Activated B cell treated with CpG ODN at 0.5 μM for 24 hours (primary cell): ENCODE results near the gene SEC61A2. TPM values are rescaled to one million over a fixed set of nuclear protein-coding genes. Genes with fewer than 3 reads are reported as not detected.

ENCODE experiments used
- ATAC-seq: fragments of 200-7000 bp; cut with Tn5 transposase; one replicate; pipeline ENCODE4 v1.10.0; 2021; ENCODE audit warnings: low read depth, mild to moderate bottlenecking, moderate library complexity
- CTCF ChIA-PET: fragments of 350-600 bp; sonication (Branson Sonifier 250); formaldehyde crosslinking; loops from one replicate; lab custom pipeline; 2021; ENCODE audit warnings: antibody characterized with exemption; lab: Charles Lee
- POLR2A ChIA-PET: fragments of 350-600 bp; sonication (Branson Sonifier 250); formaldehyde crosslinking; loops from one replicate; lab custom pipeline; 2021; ENCODE audit warnings: antibody characterized with exemption; lab: Charles Lee
- DNase-seq: peaks from one replicate; pipeline ENCODE4 v3.0.0; 2022
- H3K27ac Mint-ChIP-seq: one replicate; pipeline ENCODE4 v1.8.0; 2020; ENCODE audit warnings: mixed read lengths
- H3K27me3 Mint-ChIP-seq: one replicate; pipeline ENCODE4 v1.8.0; 2021; ENCODE audit warnings: mixed read lengths
- H3K36me3 Mint-ChIP-seq: one replicate; pipeline ENCODE4 v1.8.0; 2021; ENCODE audit warnings: low read depth, mixed read lengths
- H3K4me1 Mint-ChIP-seq: one replicate; pipeline ENCODE4 v1.8.0; 2021; ENCODE audit warnings: mixed read lengths
- H3K4me3 Mint-ChIP-seq: one replicate; pipeline ENCODE4 v1.8.0; 2020; ENCODE audit warnings: mild to moderate bottlenecking, mixed read lengths
- H3K9me3 Mint-ChIP-seq: one replicate; pipeline ENCODE4 v1.8.0; 2020; ENCODE audit warnings: mixed read lengths
- CTCF ChIP-seq: fragments of 200-600 bp; IDR thresholded peaks from one replicate; pipeline ENCODE4 v1.8.0; 2022; ENCODE audit warnings: antibody characterized with exemption, mild to moderate bottlenecking
- intact Hi-C: fragments of 100-400 bp; cut with micrococcal nuclease; formaldehyde crosslinking; loops from one replicate; pipeline ENCODE4 v1.15.1; 2024
- total RNA-seq: library from RNA; stranded (reverse); gene quantifications from 2 replicates; pipeline ENCODE4 v1.2.3, GENCODE V29; 2022

The SEC61A2 gene
- total RNA-seq, 1 donor from 2014 or later = 20.8 TPM

GRCh38 chr10:12214763-12215218 lies 85.3 kb downstream of the SEC61A2 start:
- peak; percentile 66 for TF ChIP-seq CTCF
- intact Hi-C loops = loop anchor here (1.0 to 5.0 kb wide), 4 partner anchors 19 to 883 kb away; partner anchors contain the start of gene NUDT5
- ATAC-seq = peak; percentile 42
- H3K4me1 Mint-ChIP-seq = peaks cover 19% of the 10 kb centered on the region
- H3K36me3 Mint-ChIP-seq = peaks cover 67% of the 10 kb centered on the region
- H3K27ac Mint-ChIP-seq = peak overlapping the region; percentile 88
- no peak for DNase-seq
- no peaks in the 10 kb centered on the region for H3K9me3 Mint-ChIP-seq
- POLR2A ChIA-PET = interaction anchor here (0.5 to 1.5 kb wide), 3 partner anchors 19 to 47 kb away, joined by 3 to 14 read pairs (median 3); partner anchors contain the start of genes CDC123 and NUDT5
- CTCF ChIA-PET = interaction anchor here (0.7 to 7.2 kb wide), 26 partner anchors 9 to 860 kb away, joined by 3 to 72 read pairs (median 4); partner anchors contain the start of genes CDC123 and NUDT5
- H3K27me3 Mint-ChIP-seq = no peaks in the 10 kb centered on the region
- peak overlapping the region; percentile 78 for H3K4me3 Mint-ChIP-seq

Other genes starting within 250 kb of the SEC61A2 start
- 57.9 and 58.0 TPM in 2 replicates for gene UPF2, start 86.9 kb upstream of the SEC61A2 start, total RNA-seq
- gene DHTKD1, start 60.7 kb upstream of the SEC61A2 start, total RNA-seq = 58.2 and 60.7 TPM in 2 replicates
- 53.2 and 57.3 TPM in 2 replicates for gene NUDT5, start 66.2 kb downstream of the SEC61A2 start, total RNA-seq
- 81.1 and 84.6 TPM in 2 replicates for gene CDC123, start 66.5 kb downstream of the SEC61A2 start, total RNA-seq
- 51.7 and 58.8 TPM in 2 replicates for gene CAMK1D, start 219.9 kb downstream of the SEC61A2 start, total RNA-seq